H1 (cell line): ENCODE results near the gene SLC38A10.

ENCODE experiments used
- CBX8 ChIP-seq: fragments of 300-800, 300-1000 bp; sonication (generic); IDR thresholded peaks from 2 replicates; pipeline ENCODE4 v1.7.1; 2016; ENCODE audit warnings: low read depth, low read length, borderline replicate concordance
- CTCF ChIP-seq, 3 experiments: IDR thresholded peaks; 1 replicate in 2 of 3; 2 replicates in 1 of 3; pipeline versions ENCODE4 v1.5.1 to v1.6.1; 2011; ENCODE audit warnings: low read length in 3 of 3, mild to moderate bottlenecking in 3 of 3, inconsistent platforms in 2 of 3, low read depth in 1 of 3, moderate library complexity in 1 of 3; ENCODE audit not compliant: insufficient read depth in 1 of 3; ENCODE audit errors: control extremely low read depth in 1 of 3
- EGR1 ChIP-seq: IDR thresholded peaks from 2 replicates; pipeline ENCODE4 v1.6.1; 2011; ENCODE audit warnings: low read depth, low read length, borderline replicate concordance
- EP300 ChIP-seq, 2 experiments: IDR thresholded peaks; 1 replicate in 1 of 2; 2 replicates in 1 of 2; pipeline ENCODE4 v1.6.1; 2011 to 2012; ENCODE audit warnings: low read depth in 2 of 2, low read length in 2 of 2, mild to moderate bottlenecking in 2 of 2, borderline replicate concordance in 1 of 2, inconsistent platforms in 1 of 2, moderate library complexity in 1 of 2
- EZH2 ChIP-seq: fragments of 200-600 bp; sonication (generic); IDR thresholded peaks from 2 replicates; pipeline ENCODE4 v1.7.1; 2012; ENCODE audit warnings: low read depth, mild to moderate bottlenecking, moderate library complexity, low read length, inconsistent platforms; ENCODE audit not compliant: severe bottlenecking
- PHF8 ChIP-seq: fragments of 200-600 bp; sonication (generic); conservative IDR thresholded peaks from 2 replicates; pipeline ENCODE4 v1.7.1; 2012; ENCODE audit warnings: low read depth, mild to moderate bottlenecking, inconsistent platforms, low read length, moderate library complexity
- POLR2A ChIP-seq, 2 experiments: IDR thresholded peaks; 1 replicate in 1 of 2; 2 replicates in 1 of 2; pipeline ENCODE4 v1.6.1; 2011; ENCODE audit warnings: low read depth in 2 of 2, low read length in 2 of 2, mild to moderate bottlenecking in 2 of 2; ENCODE audit errors: control extremely low read depth in 1 of 2
- POLR2AphosphoS5 ChIP-seq: IDR thresholded peaks from 2 replicates; pipeline ENCODE4 v1.6.1; 2011; ENCODE audit warnings: low read depth, low read length
- POU5F1 ChIP-seq: IDR thresholded peaks from 2 replicates; pipeline ENCODE4 v1.6.1; 2011; ENCODE audit warnings: low read depth, mild to moderate bottlenecking, low read length, moderate library complexity
- RAD21 ChIP-seq, 2 experiments: IDR thresholded peaks in 1 of 2; conservative IDR thresholded peaks in 1 of 2; 2 replicates each; pipeline ENCODE4 v1.6.1; 2011; ENCODE audit warnings: low read depth in 2 of 2, low read length in 2 of 2, improper control_type of control experiment in 1 of 2, inconsistent platforms in 1 of 2, mild to moderate bottlenecking in 1 of 2, moderate library complexity in 1 of 2
- USF2 ChIP-seq: IDR thresholded peaks from 2 replicates; pipeline ENCODE4 v1.6.1; 2011; ENCODE audit warnings: low read length, improper control_type of control experiment
- YY1 ChIP-seq: IDR thresholded peaks from 2 replicates; pipeline ENCODE4 v1.6.1; 2011; ENCODE audit warnings: low read depth, mild to moderate bottlenecking, low read length
- ZNF274 ChIP-seq: IDR thresholded peaks from 2 replicates; pipeline ENCODE4 v1.7.0; 2012; ENCODE audit warnings: low read length, borderline replicate concordance; ENCODE audit errors: extremely low read depth

GRCh38 chr17:81272616-81273015 is 22.5 kb downstream of the SLC38A10 start:
- no peak for TF ChIP-seq POU5F1
- no peak for TF ChIP-seq CTCF (IDR thresholded peaks at IDR 0.05; ENCODE audit: control extremely low read depth in 1 of 3, insufficient read depth in 1 of 3, low read depth in 1 of 3, low read length in 3 of 3)
- TF ChIP-seq RAD21 (IDR thresholded peaks at IDR 0.05 in 1 of 2, conservative IDR thresholded peaks at IDR 0.05 in 1 of 2; ENCODE audit: low read depth in 2 of 2, low read length in 2 of 2): no peak
- TF ChIP-seq ZNF274: no peak
- no peak for TF ChIP-seq EGR1
- TF ChIP-seq CBX8: no peak
- no peak for TF ChIP-seq YY1
- no peak for TF ChIP-seq POLR2AphosphoS5
- no peak for TF ChIP-seq USF2
- TF ChIP-seq EZH2: no peak
- TF ChIP-seq EP300 (IDR thresholded peaks at IDR 0.05; ENCODE audit: borderline replicate concordance in 1 of 2, low read depth in 2 of 2, low read length in 2 of 2): no peak
- no peak for TF ChIP-seq POLR2A (IDR thresholded peaks at IDR 0.05; ENCODE audit: control extremely low read depth in 1 of 2, low read depth in 2 of 2, low read length in 2 of 2)
- TF ChIP-seq PHF8: no peak
